PC-9 (cell line): Measurements from ENCODE around the gene ADAMTS16. TPM values are rescaled to one million over a fixed set of nuclear protein-coding genes. Genes with fewer than 3 reads are reported as not detected.

Source experiments
- BruUV-seq: library from RNA; stranded (reverse); fragments of 400-500 nt; replicated peaks from 2 replicates; lab custom pipeline; 2021; lab: Mats Ljungman, UMichigan
- CTCF ChIA-PET: fragments of 300-600 bp; sonication (Branson Sonifier 250); formaldehyde crosslinking; loops from one replicate; lab custom pipeline; 2022; ENCODE audit warnings: antibody characterized with exemption; lab: Charles Lee
- POLR2A ChIA-PET: fragments of 300-600 bp; sonication (Branson Sonifier 250); formaldehyde crosslinking; loops from one replicate; lab custom pipeline; 2022; ENCODE audit warnings: antibody characterized with exemption; ENCODE audit not compliant: unreplicated experiment; lab: Charles Lee
- DNase-seq, 2 experiments: peaks; one replicate each; pipeline versions ENCODE4 v3.0.0 to v3.0.0-alpha.2; 2015 to 2022; ENCODE audit warnings: mixed read lengths in 1 of 2
- H2AFZ ChIP-seq: fragments of 200-600 bp; sonication (generic); 2 replicates; pipeline ENCODE4 v1.8.1; 2017; ENCODE audit warnings: antibody characterized with exemption
- H3F3A ChIP-seq: fragments of 200-600 bp; sonication (generic); 2 replicates; pipeline ENCODE4 v1.8.1; 2017; ENCODE audit warnings: antibody characterized with exemption, mild to moderate bottlenecking, low read depth; ENCODE audit not compliant: insufficient read depth
- H3K27ac ChIP-seq: fragments of 200-600 bp; sonication (generic); 2 replicates; pipeline ENCODE4 v1.6.1; 2016; ENCODE audit warnings: mixed run types
- H3K27me3 ChIP-seq: fragments of 200-600 bp; sonication (generic); 2 replicates; pipeline ENCODE4 v1.6.1; 2016; ENCODE audit warnings: low read depth, mixed run types; ENCODE audit not compliant: insufficient read depth
- H3K36me3 ChIP-seq: fragments of 200-600 bp; sonication (generic); 2 replicates; pipeline ENCODE4 v1.6.1; 2016; ENCODE audit warnings: low read depth, mixed run types
- H3K4me1 ChIP-seq: fragments of 200-600 bp; sonication (generic); replicated peaks from 2 replicates; pipeline ENCODE4 v1.6.1; 2016; ENCODE audit warnings: mixed run types; ENCODE audit not compliant: insufficient read depth
- H3K4me2 ChIP-seq: fragments of 200-600 bp; sonication (generic); 2 replicates; pipeline ENCODE4 v1.6.1; 2017; ENCODE audit warnings: mixed run types
- H3K4me3 ChIP-seq: fragments of 200-600 bp; sonication (generic); 2 replicates; pipeline ENCODE4 v1.6.1; 2016; ENCODE audit warnings: mixed run types
- H3K79me2 ChIP-seq: fragments of 200-600 bp; sonication (generic); 2 replicates; pipeline ENCODE4 v1.6.1; 2017; ENCODE audit warnings: low read depth, mixed run types
- H3K9me2 ChIP-seq: fragments of 200-600 bp; sonication (generic); 2 replicates; pipeline ENCODE4 v1.8.1; 2017; ENCODE audit warnings: mild to moderate bottlenecking; ENCODE audit not compliant: insufficient read depth
- H3K9me3 ChIP-seq: fragments of 200-600 bp; sonication (generic); 2 replicates; pipeline ENCODE4 v1.8.1; 2016; ENCODE audit warnings: low read depth; ENCODE audit not compliant: insufficient read depth
- H4K20me1 ChIP-seq: fragments of 200-600 bp; sonication (generic); 2 replicates; pipeline ENCODE4 v1.8.1; 2017; ENCODE audit not compliant: insufficient read depth
- EZH2 ChIP-seq: fragments of 200-600 bp; sonication (generic); IDR thresholded peaks from 2 replicates; pipeline ENCODE4 v1.8.0; 2017; ENCODE audit warnings: antibody characterized with exemption, low read depth
- intact Hi-C: fragments of 100-400 bp; cut with micrococcal nuclease; formaldehyde crosslinking; loops from one replicate; pipeline ENCODE4 v1.10.0; 2022; ENCODE audit not compliant: unreplicated experiment
- total RNA-seq: library from RNA; stranded (reverse); gene quantifications from 2 replicates; pipeline ENCODE4 v1.2.3, GENCODE V29; 2021
- TF ChIP-seq, protein P1 (sequence below): fragments of 200-600 bp; sonication (generic); conservative IDR thresholded peaks from 2 replicates; pipeline ENCODE4 v1.6.1; 2017; ENCODE audit warnings: mixed run types, antibody characterized with exemption, mild to moderate bottlenecking, moderate library complexity

ADAMTS16 gene
- total RNA-seq, 1 experiment from 2014 or later, result 26.4 TPM

DNA sequence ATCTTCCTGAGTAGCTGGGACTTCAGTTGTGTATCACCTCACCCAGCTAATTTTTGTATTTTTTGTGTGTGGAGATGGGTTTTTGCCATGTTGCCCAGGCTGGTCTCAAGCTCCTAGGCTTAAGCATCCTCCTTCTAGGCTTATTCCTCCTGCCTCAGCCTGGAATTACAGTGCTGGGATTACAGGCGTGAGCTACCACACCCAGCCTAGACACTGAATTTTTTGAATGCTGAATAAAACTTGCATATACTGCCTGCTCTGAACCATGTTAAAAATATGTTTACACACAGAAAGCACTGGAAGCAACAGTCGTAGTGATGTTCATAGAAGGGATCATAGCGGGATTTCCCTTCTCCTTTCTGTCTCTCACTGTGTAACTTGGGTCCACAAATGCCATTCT lies 161.0 kb downstream of the ADAMTS16 start:
- H3K79me2 ChIP-seq, result no peaks in the 10 kb centered on the region
- H3K4me3 ChIP-seq, result no peak overlapping the region
- ChIA-PET CTCF (interaction anchor here (0.6 kb wide), 1 partner anchor 31 kb away, joined by 3 read pairs; no protein-coding TSS in a partner anchor), POLR2A (no interaction called here)
- H3K36me3 ChIP-seq, result no peaks in the 10 kb centered on the region
- H3K9me2 ChIP-seq, result peaks cover 5% of the 10 kb centered on the region; the same call in 1 of the 2 replicates
- TF ChIP-seq EZH2, result no peak
- TF ChIP-seq, protein P1, sequence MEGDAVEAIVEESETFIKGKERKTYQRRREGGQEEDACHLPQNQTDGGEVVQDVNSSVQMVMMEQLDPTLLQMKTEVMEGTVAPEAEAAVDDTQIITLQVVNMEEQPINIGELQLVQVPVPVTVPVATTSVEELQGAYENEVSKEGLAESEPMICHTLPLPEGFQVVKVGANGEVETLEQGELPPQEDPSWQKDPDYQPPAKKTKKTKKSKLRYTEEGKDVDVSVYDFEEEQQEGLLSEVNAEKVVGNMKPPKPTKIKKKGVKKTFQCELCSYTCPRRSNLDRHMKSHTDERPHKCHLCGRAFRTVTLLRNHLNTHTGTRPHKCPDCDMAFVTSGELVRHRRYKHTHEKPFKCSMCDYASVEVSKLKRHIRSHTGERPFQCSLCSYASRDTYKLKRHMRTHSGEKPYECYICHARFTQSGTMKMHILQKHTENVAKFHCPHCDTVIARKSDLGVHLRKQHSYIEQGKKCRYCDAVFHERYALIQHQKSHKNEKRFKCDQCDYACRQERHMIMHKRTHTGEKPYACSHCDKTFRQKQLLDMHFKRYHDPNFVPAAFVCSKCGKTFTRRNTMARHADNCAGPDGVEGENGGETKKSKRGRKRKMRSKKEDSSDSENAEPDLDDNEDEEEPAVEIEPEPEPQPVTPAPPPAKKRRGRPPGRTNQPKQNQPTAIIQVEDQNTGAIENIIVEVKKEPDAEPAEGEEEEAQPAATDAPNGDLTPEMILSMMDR, result no peak
- no peak overlapping the region for H3K4me2 ChIP-seq
- no TSS peak for BruUV-seq
- H2AFZ ChIP-seq, result no peak overlapping the region
- no peaks in the 10 kb centered on the region for H3K4me1 ChIP-seq
- no peak for DNase-seq
- peaks cover 9% of the 10 kb centered on the region; the same call in 1 of the 2 replicates for H3F3A ChIP-seq
- H4K20me1 ChIP-seq, result no peaks in the 10 kb centered on the region
- no peaks in the 10 kb centered on the region for H3K9me3 ChIP-seq
- no peak overlapping the region for H3K27ac ChIP-seq
- H3K27me3 ChIP-seq, result no peaks in the 10 kb centered on the region
- intact Hi-C loops, result no loop called here

DNA sequence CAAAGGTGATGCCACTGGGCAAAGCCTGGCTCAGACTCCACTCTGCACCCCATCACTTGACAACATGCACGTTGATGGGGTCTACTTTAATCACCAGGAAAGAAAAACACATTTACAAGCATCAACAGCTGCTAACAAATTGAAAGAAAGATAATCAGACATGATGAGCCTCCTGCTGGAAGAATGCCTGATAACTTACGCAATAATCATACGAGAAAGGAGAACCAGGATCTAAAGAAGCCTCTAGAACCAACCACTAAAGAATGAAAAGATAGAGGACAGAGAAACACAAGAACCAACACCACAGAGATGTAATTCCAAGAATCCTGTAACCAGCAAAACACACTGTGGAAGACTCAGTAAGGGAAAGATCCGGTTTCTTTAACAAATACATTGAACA lies 162.1 kb downstream of the ADAMTS16 start:
- BruUV-seq, result no TSS peak
- H3K36me3 ChIP-seq, result no peaks in the 10 kb centered on the region
- H3K79me2 ChIP-seq, result no peaks in the 10 kb centered on the region
- peaks cover 5% of the 10 kb centered on the region; the same call in 1 of the 2 replicates for H3K9me2 ChIP-seq
- ChIA-PET CTCF (no interaction called here), POLR2A (no interaction called here)
- no peak for TF ChIP-seq EZH2
- TF ChIP-seq, protein P1, result no peak
- intact Hi-C loops, result no loop called here
- peaks cover 9% of the 10 kb centered on the region; the same call in 1 of the 2 replicates for H3F3A ChIP-seq
- H3K27me3 ChIP-seq, result no peaks in the 10 kb centered on the region
- no peak overlapping the region for H3K4me3 ChIP-seq
- no peaks in the 10 kb centered on the region for H3K4me1 ChIP-seq
- no peak for DNase-seq
- H3K4me2 ChIP-seq, result no peak overlapping the region
- no peak overlapping the region for H3K27ac ChIP-seq
- no peak overlapping the region for H2AFZ ChIP-seq
- no peaks in the 10 kb centered on the region for H3K9me3 ChIP-seq
- H4K20me1 ChIP-seq, result no peaks in the 10 kb centered on the region

DNA sequence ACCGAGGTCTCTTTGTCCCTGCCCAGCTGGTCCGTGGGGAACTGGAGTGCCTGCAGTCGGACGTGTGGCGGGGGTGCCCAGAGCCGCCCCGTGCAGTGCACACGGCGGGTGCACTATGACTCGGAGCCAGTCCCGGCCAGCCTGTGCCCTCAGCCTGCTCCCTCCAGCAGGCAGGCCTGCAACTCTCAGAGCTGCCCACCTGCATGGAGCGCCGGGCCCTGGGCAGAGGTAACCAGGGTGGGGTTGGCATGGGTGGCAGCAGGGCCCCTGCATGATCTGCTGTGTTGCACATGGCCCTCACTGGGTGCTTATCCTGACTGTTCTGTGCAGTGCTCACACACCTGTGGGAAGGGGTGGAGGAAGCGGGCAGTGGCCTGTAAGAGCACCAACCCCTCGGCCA lies 163.1 kb downstream of the ADAMTS16 start:
- POLR2A ChIA-PET, result no interaction called here
- no TSS peak for BruUV-seq
- intact Hi-C loops, result no loop called here

More for the DNA sequence above, 163.1 kb downstream of the ADAMTS16 start:
- Histone ChIP-seq H3K9me2 (peaks cover 5% of the 10 kb centered on the region; the same call in 1 of the 2 replicates), H4K20me1 (no peaks in the 10 kb centered on the region), H3K27ac (no peak overlapping the region), H2AFZ (no peak overlapping the region), H3K27me3 (no peaks in the 10 kb centered on the region), H3K4me1 (no peaks in the 10 kb centered on the region), H3K4me3 (no peak overlapping the region), H3K4me2 (no peak overlapping the region), H3K9me3 (no peaks in the 10 kb centered on the region), H3K36me3 (no peaks in the 10 kb centered on the region), H3K79me2 (no peaks in the 10 kb centered on the region), H3F3A (peaks cover 9% of the 10 kb centered on the region; the same call in 1 of the 2 replicates)
- DNase-seq, result no peak
- CTCF ChIA-PET, result no interaction called here
- TF ChIP-seq, protein P1, result no peak
- no peak for TF ChIP-seq EZH2
